Mammary epithelial cell (primary cell): Measurements from ENCODE around the gene USP11.

ENCODE experiments used
- CTCF ChIP-seq, 2 donors: IDR thresholded peaks in 1 of 2; conservative IDR thresholded peaks in 1 of 2; 2 replicates each; pipeline ENCODE4 v1.5.1; 2011 to 2012; ENCODE audit warnings: inconsistent platforms in 2 of 2, low read length in 2 of 2, mild to moderate bottlenecking in 2 of 2, control low read depth in 1 of 2, low read depth in 1 of 2; ENCODE audit not compliant: insufficient read depth in 1 of 2; ENCODE audit errors: extremely low read depth in 1 of 2
- EZH2 ChIP-seq: IDR thresholded peaks from 2 replicates; pipeline ENCODE4 v1.6.1; 2012; ENCODE audit warnings: low read length, inconsistent platforms, borderline replicate concordance

- peak; percentile 79 to 87 for TF ChIP-seq CTCF (conservative IDR thresholded peaks at IDR 0.05 in 1 of 2, IDR thresholded peaks at IDR 0.05 in 1 of 2; ENCODE audit: extremely low read depth in 1 of 2, insufficient read depth in 1 of 2, low read depth in 1 of 2, low read length in 2 of 2)
- TF ChIP-seq EZH2: no peak
These were observed 39.2 kb upstream of the USP11 start, which contains the start of gene UBA1 for GRCh38 chrX:47193475-47194193.
